Hepatocyte (in vitro differentiated cells): ENCODE results near the gene IFT27. TPM values are rescaled to one million over a fixed set of nuclear protein-coding genes. Genes with fewer than 3 reads are reported as not detected.

Experiments
- DNase-seq: peaks from one replicate; pipeline ENCODE4 v3.0.0-alpha.2; 2016; ENCODE audit warnings: low spot score
- H2AFZ ChIP-seq: fragments of 200-600 bp; sonication (generic); 2 replicates; pipeline ENCODE4 v1.6.0; 2016; ENCODE audit warnings: antibody characterized with exemption, mild to moderate bottlenecking
- H3K27ac ChIP-seq: fragments of 200-600 bp; sonication (generic); 2 replicates; pipeline ENCODE4 v1.5.1; 2016; ENCODE audit warnings: mild to moderate bottlenecking
- H3K27me3 ChIP-seq: fragments of 200-600 bp; sonication (generic); 2 replicates; pipeline ENCODE4 v1.6.1; 2016
- H3K36me3 ChIP-seq: fragments of 200-600 bp; sonication (generic); replicated peaks from 2 replicates; pipeline ENCODE4 v1.5.1; 2016; ENCODE audit warnings: low read depth; ENCODE audit not compliant: insufficient read depth
- H3K4me1 ChIP-seq: fragments of 200-600 bp; sonication (generic); 2 replicates; pipeline ENCODE4 v1.5.1; 2016; ENCODE audit warnings: mild to moderate bottlenecking, moderate library complexity; ENCODE audit not compliant: insufficient read depth
- H3K4me2 ChIP-seq: fragments of 200-600 bp; sonication (generic); 2 replicates; pipeline ENCODE4 v1.6.0; 2016
- H3K4me3 ChIP-seq: fragments of 200-600 bp; sonication (generic); 2 replicates; pipeline ENCODE4 v1.5.1; 2016; ENCODE audit warnings: mild to moderate bottlenecking
- H3K79me2 ChIP-seq: fragments of 200-600 bp; sonication (generic); 2 replicates; pipeline ENCODE4 v1.6.0; 2017; ENCODE audit warnings: mild to moderate bottlenecking
- H3K9me2 ChIP-seq: fragments of 200-600 bp; sonication (generic); replicated peaks from 2 replicates; pipeline ENCODE4 v1.6.0; 2017; ENCODE audit warnings: mild to moderate bottlenecking; ENCODE audit not compliant: insufficient read depth
- H3K9me3 ChIP-seq: fragments of 200-600 bp; sonication (generic); 2 replicates; pipeline ENCODE4 v1.5.1; 2016; ENCODE audit warnings: low read depth, mild to moderate bottlenecking
- H4K20me1 ChIP-seq: fragments of 200-600 bp; sonication (generic); 2 replicates; pipeline ENCODE4 v1.6.0; 2016; ENCODE audit warnings: mild to moderate bottlenecking; ENCODE audit not compliant: insufficient read depth, poor library complexity, severe bottlenecking
- CTCF ChIP-seq: fragments of 200-600 bp; sonication (generic); IDR thresholded peaks from 2 replicates; pipeline ENCODE4 v1.5.1; 2016; ENCODE audit warnings: antibody characterized with exemption, mild to moderate bottlenecking; ENCODE audit not compliant: poor library complexity
- EZH2 ChIP-seq: fragments of 200-600 bp; sonication (generic); IDR thresholded peaks from 2 replicates; pipeline ENCODE4 v1.6.1; 2016; ENCODE audit warnings: antibody characterized with exemption, mild to moderate bottlenecking, borderline replicate concordance
- EZH2phosphoT487 ChIP-seq: fragments of 200-600 bp; sonication (generic); IDR thresholded peaks from one replicate; pipeline ENCODE4 v1.6.1; 2018; ENCODE audit warnings: antibody characterized with exemption, mild to moderate bottlenecking, low read depth, moderate library complexity; ENCODE audit not compliant: unreplicated experiment, severe bottlenecking
- WGBS: methylation state at CpG from one replicate; pipeline ENCODE4 v1.1.6; 2016; ENCODE audit warnings: low lambda C conversion rate; ENCODE audit errors: missing lambda C conversion rate; 5-methylcytosine and 5-hydroxymethylcytosine counted together
- polyA plus RNA-seq: library from polyadenylated mRNA; unstranded; fragments of >200 nt; fragmentation: Nextera tagmentation; extraction: Ambion mirVana; gene quantifications from 2 replicates; pipeline ENCODE4 v1.2.1, GENCODE V29; 2016
- total RNA-seq: library from RNA; depleted of rRNA; stranded (reverse); fragments of >200 nt; gene quantifications from 2 replicates; pipeline ENCODE4 v1.2.3, GENCODE V29; 2014

Gene IFT27
- total and polyA plus RNA-seq, 2 experiments from 2014 or later = 15.3 to 25.3 TPM

- Histone ChIP-seq H3K27ac (no peak overlapping the region), H2AFZ (no peak overlapping the region), H4K20me1 (no peaks in the 10 kb centered on the region), H3K4me3 (no peak overlapping the region), H3K9me3 (no peaks in the 10 kb centered on the region), H3K27me3 (no peaks in the 10 kb centered on the region), H3K9me2 (no peaks in the 10 kb centered on the region), H3K79me2 (no peaks in the 10 kb centered on the region), H3K4me1 (peaks cover 7% of the 10 kb centered on the region), H3K4me2 (no peak overlapping the region), H3K36me3 (no peaks in the 10 kb centered on the region)
- DNase-seq = no peak
- TF ChIP-seq EZH2 (no peak), EZH2phosphoT487 (no peak), CTCF (no peak)
- 93% methylated on average over 9 of the region's 9 CpGs for WGBS
Observed at GRCh38 chr22:36764060-36764459, 11.9 kb downstream of the IFT27 start.

- H3K4me1 ChIP-seq = peaks cover 7% of the 10 kb centered on the region
- H3K4me2 ChIP-seq = no peak overlapping the region
- H3K4me3 ChIP-seq = no peak overlapping the region
- no peaks in the 10 kb centered on the region for H3K9me2 ChIP-seq
- H3K36me3 ChIP-seq = no peaks in the 10 kb centered on the region
- no peaks in the 10 kb centered on the region for H4K20me1 ChIP-seq
- no peaks in the 10 kb centered on the region for H3K9me3 ChIP-seq
- TF ChIP-seq CTCF = no peak
- no peak for TF ChIP-seq EZH2phosphoT487
- TF ChIP-seq EZH2 = no peak
- DNase-seq = no peak
- no peak overlapping the region for H2AFZ ChIP-seq
- H3K27me3 ChIP-seq = no peaks in the 10 kb centered on the region
- H3K79me2 ChIP-seq = no peaks in the 10 kb centered on the region
- 97% methylated on average over 8 of the region's 8 CpGs for WGBS
- peak overlapping the region; percentile 59 for H3K27ac ChIP-seq
Observed at GRCh38 chr22:36763576-36763975, 12.3 kb downstream of the IFT27 start.

- Histone ChIP-seq H4K20me1 (no peaks in the 10 kb centered on the region), H3K4me1 (peaks cover 7% of the 10 kb centered on the region), H3K9me2 (no peaks in the 10 kb centered on the region), H3K4me3 (no peak overlapping the region), H3K79me2 (no peaks in the 10 kb centered on the region), H3K27me3 (no peaks in the 10 kb centered on the region), H3K9me3 (no peaks in the 10 kb centered on the region), H3K27ac (peak overlapping the region; percentile 63), H2AFZ (no peak overlapping the region), H3K36me3 (no peaks in the 10 kb centered on the region), H3K4me2 (peak overlapping the region; percentile 21)
- WGBS = 81% methylated on average over 17 of the region's 17 CpGs
- TF ChIP-seq EZH2 (no peak), EZH2phosphoT487 (no peak), CTCF (no peak)
- DNase-seq = peak; percentile 59
Observed at GRCh38 chr22:36762687-36763260, 13.1 kb downstream of the IFT27 start.
